Breast epithelium (tissue), 3 donors: ENCODE data around the gene CALHM6.

ENCODE experiments used
- CTCF ChIP-seq, 3 donors: fragments of 450-650 bp; IDR thresholded peaks; one replicate each; pipeline ENCODE4 v1.5.1; 2016 to 2017; ENCODE audit warnings: antibody characterized with exemption in 3 of 3, mild to moderate bottlenecking in 3 of 3, moderate library complexity in 3 of 3
- POLR2AphosphoS5 ChIP-seq, 3 donors: sonication (generic); formaldehyde crosslinking; IDR thresholded peaks; one replicate each; pipeline ENCODE4 v1.6.1; 2017; ENCODE audit warnings: antibody characterized with exemption in 3 of 3

GRCh38 chr6:116472706-116473105 lies 11.5 kb downstream of the CALHM6 start:
- no peak for TF ChIP-seq CTCF (IDR thresholded peaks at IDR 0.05)
- TF ChIP-seq POLR2AphosphoS5 (IDR thresholded peaks at IDR 0.05), result no peak
